ENCODE results near the gene PRKAA1.
"Not testable (repeated sequence)": the region's sequence is repeated elsewhere in the genome, so short reads cannot be mapped to it uniquely, and the experiment has no call there.

PRKAA1 gene

DNA sequence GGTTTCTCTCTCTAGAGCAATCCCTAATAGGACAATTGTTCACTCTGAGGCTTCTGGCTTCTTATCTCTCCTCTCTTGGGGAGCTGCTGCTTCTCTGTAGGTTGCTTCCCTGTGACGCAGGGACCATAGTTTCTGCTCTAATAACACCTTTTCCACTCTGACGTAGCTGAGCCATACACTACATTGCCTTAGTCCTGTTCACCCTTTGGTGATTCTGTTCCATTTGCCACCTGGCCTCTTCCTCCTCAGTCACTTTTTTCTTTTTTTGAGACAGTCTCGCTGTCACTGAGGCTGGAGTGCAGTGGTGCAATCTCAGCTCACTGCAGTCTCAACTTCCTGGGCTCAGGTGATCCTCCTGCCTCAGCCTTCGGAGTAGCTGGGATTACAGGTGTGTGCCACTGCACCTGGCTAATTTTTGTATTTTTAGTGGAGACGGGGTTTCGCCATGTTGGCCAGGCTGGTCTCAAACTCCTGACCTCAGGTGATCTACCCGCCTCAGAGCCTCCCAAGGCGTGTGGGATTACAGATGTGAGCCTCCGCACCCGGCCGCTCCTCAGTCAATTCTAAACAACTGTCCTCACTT lies 27.4 kb upstream of the PRKAA1 start:
- DNase-seq: not testable (repeated sequence)

DNA sequence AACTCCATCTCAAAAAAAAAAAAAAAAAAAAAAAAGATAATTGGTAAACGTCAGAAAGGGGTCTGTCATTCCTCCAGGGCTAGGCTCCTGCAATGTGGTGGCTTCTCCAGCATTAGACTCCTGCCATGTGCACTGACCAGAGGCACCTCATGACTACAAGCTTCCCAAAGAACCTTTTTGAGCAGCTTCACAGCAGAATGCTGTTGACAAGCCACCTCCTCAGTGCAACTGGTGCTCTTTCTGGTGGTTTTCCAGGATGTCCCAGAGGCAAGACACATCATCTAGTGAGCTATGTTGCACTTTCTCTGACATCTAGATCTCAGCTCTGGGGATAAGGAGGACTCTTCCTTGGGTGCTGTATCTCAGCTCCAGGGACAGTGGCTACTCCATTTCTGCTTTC lies 25.3 kb upstream of the PRKAA1 start:
- no peak for DNase-seq

- no peak for DNase-seq
Observed at GRCh38 chr5:40813698-40814281, 15.6 kb upstream of the PRKAA1 start.

- DNase-seq: no peak
Observed at GRCh38 chr5:40812125-40812524, 14.0 kb upstream of the PRKAA1 start.

GRCh38 chr5:40801771-40802562 lies 3.8 kb upstream of the PRKAA1 start:
- DNase-seq: no peak

- DNase-seq: no peak
Observed at GRCh38 chr5:40799258-40799657, 1.1 kb upstream of the PRKAA1 start.

GRCh38 chr5:40798801-40799210 lies 632 bp upstream of the PRKAA1 start:
- peak in 1 of 2 donors; percentile 64 for DNase-seq

- peak in 1 of 2 donors; percentile 60 for DNase-seq
Observed at GRCh38 chr5:40797273-40798011, 732 bp downstream of the PRKAA1 start.

GRCh38 chr5:40796487-40796889 lies 1.7 kb downstream of the PRKAA1 start:
- no peak for DNase-seq

DNA sequence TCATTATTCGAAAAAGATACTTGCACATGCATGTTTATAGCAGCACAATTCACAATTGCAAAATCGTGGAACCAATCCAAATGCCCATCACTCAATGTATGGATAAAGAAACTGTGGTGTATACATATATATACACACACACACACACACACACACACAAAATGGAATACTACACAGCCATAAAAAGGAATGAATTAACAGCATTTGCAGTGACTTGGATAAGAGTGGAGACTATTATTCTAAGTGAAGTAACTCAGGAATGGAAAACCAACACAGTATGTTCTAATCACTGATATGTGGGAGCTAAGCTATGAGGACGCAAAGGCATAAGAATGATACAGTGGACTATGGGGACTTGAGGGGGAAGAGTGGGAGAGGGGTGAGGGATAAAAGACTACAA lies 3.3 kb downstream of the PRKAA1 start:
- not testable (repeated sequence) for DNase-seq

DNA sequence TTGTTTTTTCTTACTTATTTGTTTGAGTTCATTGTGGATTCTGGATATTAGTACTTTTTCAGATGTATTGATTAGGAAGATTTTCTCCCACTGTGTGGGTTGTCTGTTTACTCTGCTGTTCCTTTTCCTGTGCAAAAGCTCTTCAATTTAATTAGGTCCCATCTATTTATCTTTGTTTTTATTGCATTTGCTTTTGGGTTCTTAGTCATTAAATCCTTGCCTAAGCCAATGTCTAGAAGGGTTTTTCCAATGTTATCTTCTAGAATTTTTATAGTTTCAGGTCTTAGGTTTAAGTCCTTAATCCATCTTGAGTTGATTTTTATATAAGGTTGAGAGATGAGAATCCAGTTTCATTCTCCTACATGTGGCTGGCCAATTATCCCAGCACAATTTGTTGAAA lies 3.8 kb downstream of the PRKAA1 start:
- DNase-seq: not testable (repeated sequence)

GRCh38 chr5:40792691-40793090 lies 5.5 kb downstream of the PRKAA1 start:
- DNase-seq: not testable (repeated sequence)

DNA sequence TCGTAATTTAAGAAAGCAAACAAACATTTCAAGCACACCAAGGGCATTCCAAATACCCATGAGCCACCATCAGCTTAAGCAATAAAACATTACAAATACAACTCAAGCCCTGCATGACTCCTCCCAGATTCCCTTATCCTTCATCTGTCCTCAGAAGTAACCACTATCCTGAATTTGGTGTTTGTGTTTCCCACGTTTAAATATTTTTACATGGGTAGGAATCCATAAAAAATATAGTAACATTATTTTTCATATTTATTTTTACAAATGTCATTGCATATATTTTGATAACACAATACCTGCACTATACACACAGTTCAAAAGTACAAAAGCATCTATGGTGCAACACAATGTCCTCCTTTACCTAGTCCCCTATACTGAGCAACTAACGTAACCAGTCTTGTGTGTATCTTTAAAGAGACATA lies 6.4 kb downstream of the PRKAA1 start:
- DNase-seq: no peak

GRCh38 chr5:40790947-40791593 lies 7.1 kb downstream of the PRKAA1 start:
- no peak for DNase-seq

GRCh38 chr5:40788941-40789340 lies 9.2 kb downstream of the PRKAA1 start:
- DNase-seq: not testable (repeated sequence)

DNA sequence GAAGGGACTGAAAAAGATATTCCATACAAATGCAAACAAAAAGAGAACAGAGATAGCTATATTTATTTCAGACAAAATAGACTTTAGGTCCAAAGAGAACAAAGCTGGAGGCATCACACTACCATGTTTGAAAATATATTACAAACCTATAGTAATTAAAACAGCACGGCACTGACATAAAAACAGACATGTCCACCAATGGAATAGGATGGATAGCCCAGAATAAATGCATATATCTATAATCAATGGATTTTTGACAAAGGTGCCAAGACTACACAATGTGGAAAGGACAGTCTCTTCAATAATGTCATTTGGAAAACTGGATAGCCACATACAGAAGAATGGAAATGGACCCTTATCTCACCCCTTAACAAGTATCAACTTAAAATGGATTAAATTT lies 10.2 kb downstream of the PRKAA1 start:
- no peak for DNase-seq

- DNase-seq: not testable (repeated sequence)
Observed at GRCh38 chr5:40786664-40787063, 11.5 kb downstream of the PRKAA1 start.

DNA sequence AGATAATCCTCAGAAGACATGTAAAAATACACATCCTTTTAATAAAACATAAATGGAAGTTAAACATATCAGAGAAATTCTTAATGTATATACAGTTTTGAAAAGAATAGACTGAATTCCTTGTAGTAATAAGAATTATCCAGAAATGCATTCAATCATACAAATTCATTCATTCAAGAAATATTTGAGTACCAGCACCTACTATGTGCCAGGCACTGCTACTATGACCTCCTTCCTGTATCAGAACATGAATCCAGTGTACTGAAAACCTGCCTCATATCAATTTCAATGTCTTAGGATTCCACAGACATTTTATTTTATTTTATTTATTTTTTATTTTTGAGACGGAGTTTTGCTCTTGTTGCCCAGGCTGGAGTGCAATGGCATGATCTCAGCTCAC lies 13.3 kb downstream of the PRKAA1 start:
- DNase-seq: no peak

DNA sequence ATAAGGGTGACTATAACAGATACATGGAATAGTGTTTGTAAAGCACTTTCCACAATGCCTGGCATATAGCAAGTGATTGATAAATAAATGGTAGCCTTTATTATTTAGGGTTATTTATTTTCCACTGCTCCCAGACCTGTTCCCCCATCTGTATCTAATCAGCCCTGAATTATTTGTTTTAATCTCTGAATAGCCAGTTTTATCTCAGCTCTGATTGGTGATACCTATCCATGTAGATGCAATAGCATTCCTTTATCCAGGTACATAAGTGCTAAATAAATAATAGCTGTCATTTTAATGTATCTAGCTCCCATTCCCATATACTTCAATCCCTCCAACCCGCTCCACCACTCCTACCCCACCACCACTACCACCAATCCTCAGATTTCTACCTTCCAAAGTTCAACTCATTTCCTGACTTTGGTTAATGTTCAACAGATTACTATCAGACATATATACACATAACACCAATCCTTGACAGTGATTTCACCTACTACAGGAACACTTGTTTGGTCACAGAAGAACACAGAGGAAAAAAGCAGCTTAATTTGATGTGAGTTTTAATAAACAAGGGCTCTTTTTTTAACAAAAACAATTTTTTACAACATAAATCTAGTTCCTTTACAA lies 14.0 kb downstream of the PRKAA1 start:
- DNase-seq: no peak

DNA sequence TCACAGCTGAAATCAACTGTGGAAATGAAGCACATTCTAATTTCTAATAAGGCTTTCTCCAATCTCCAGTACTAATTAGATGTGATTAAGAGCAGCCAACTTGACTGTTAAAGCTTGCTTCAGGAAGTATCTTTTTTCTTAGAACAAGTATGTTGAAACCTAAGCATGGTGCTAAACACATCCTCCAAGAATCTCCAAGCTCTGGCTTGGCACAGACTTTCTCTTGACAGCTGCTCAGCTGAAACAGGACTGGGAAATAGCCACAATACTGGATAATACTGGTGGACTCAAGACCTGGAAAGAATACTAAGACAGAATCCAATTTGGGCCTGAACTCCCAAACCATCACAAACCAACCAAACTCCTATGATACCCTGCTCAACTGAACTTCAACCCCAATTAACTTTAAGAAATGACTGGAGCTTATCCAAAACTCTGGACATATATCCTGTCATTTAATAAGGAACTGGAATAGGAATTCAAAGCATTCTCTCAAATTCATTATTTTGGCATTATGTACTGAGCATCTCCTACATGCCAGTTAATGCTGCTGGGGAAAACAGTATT lies 16.2 kb downstream of the PRKAA1 start:
- DNase-seq: no peak

- DNase-seq: no peak
Observed at GRCh38 chr5:40780858-40781257, 17.3 kb downstream of the PRKAA1 start.

- no peak for DNase-seq
Observed at GRCh38 chr5:40780199-40780598, 18.0 kb downstream of the PRKAA1 start.
